ENCODE measurements around the gene SLC41A3. TPM values are rescaled to one million over a fixed set of nuclear protein-coding genes. Genes with fewer than 3 reads are reported as not detected.

The SLC41A3 gene
- total RNA-seq, 1 donor from 2014 or later, result 52.3 TPM

- H3K4me1 Mint-ChIP-seq (ENCODE audit: unreplicated experiment), result no peaks in the 10 kb centered on the region
- H3K9me3 Mint-ChIP-seq (ENCODE audit: unreplicated experiment), result no peaks in the 10 kb centered on the region
- no peak overlapping the region for H3K4me3 Mint-ChIP-seq (ENCODE audit: unreplicated experiment)
- H3K36me3 Mint-ChIP-seq (ENCODE audit: low read depth, unreplicated experiment), result no peaks in the 10 kb centered on the region
- no peak for TF ChIP-seq CTCF (IDR thresholded peaks at IDR 0.05; ENCODE audit: unreplicated experiment)
- no peak for DNase-seq (ENCODE audit: low spot score)
- H3K27me3 Mint-ChIP-seq (ENCODE audit: unreplicated experiment), result peaks cover 7% of the 10 kb centered on the region
- H3K27ac Mint-ChIP-seq (ENCODE audit: unreplicated experiment), result no peak overlapping the region
These were observed 47.2 kb upstream of the SLC41A3 start for GRCh38 chr3:126130981-126131745.

GRCh38 chr3:126130081-126130855, 46.3 kb upstream of the SLC41A3 start:
- no peaks in the 10 kb centered on the region for H3K36me3 Mint-ChIP-seq (ENCODE audit: low read depth, unreplicated experiment)
- no peaks in the 10 kb centered on the region for H3K9me3 Mint-ChIP-seq (ENCODE audit: unreplicated experiment)
- DNase-seq (ENCODE audit: low spot score), result no peak
- no peak overlapping the region for H3K27ac Mint-ChIP-seq (ENCODE audit: unreplicated experiment)
- no peak overlapping the region for H3K4me3 Mint-ChIP-seq (ENCODE audit: unreplicated experiment)
- TF ChIP-seq CTCF (IDR thresholded peaks at IDR 0.05; ENCODE audit: unreplicated experiment), result no peak
- H3K4me1 Mint-ChIP-seq (ENCODE audit: unreplicated experiment), result no peaks in the 10 kb centered on the region
- H3K27me3 Mint-ChIP-seq (ENCODE audit: unreplicated experiment), result peaks cover 7% of the 10 kb centered on the region

GRCh38 chr3:126129398-126129891, 45.5 kb upstream of the SLC41A3 start:
- TF ChIP-seq CTCF (IDR thresholded peaks at IDR 0.05; ENCODE audit: unreplicated experiment), result no peak
- DNase-seq (ENCODE audit: low spot score), result no peak
- Mint-ChIP-seq H3K27ac (ENCODE audit: unreplicated experiment) (no peak overlapping the region), H3K27me3 (ENCODE audit: unreplicated experiment) (peaks cover 7% of the 10 kb centered on the region), H3K36me3 (ENCODE audit: low read depth, unreplicated experiment) (no peaks in the 10 kb centered on the region), H3K4me3 (ENCODE audit: unreplicated experiment) (no peak overlapping the region), H3K9me3 (ENCODE audit: unreplicated experiment) (no peaks in the 10 kb centered on the region), H3K4me1 (ENCODE audit: unreplicated experiment) (no peaks in the 10 kb centered on the region)

- no peaks in the 10 kb centered on the region for H3K36me3 Mint-ChIP-seq (ENCODE audit: low read depth, unreplicated experiment)
- no peak overlapping the region for H3K27ac Mint-ChIP-seq (ENCODE audit: unreplicated experiment)
- no peaks in the 10 kb centered on the region for H3K9me3 Mint-ChIP-seq (ENCODE audit: unreplicated experiment)
- no peak for DNase-seq (ENCODE audit: low spot score)
- no peaks in the 10 kb centered on the region for H3K4me1 Mint-ChIP-seq (ENCODE audit: unreplicated experiment)
- no peak for TF ChIP-seq CTCF (IDR thresholded peaks at IDR 0.05; ENCODE audit: unreplicated experiment)
- peaks cover 7% of the 10 kb centered on the region for H3K27me3 Mint-ChIP-seq (ENCODE audit: unreplicated experiment)
- H3K4me3 Mint-ChIP-seq (ENCODE audit: unreplicated experiment), result no peak overlapping the region
These were observed 44.8 kb upstream of the SLC41A3 start for GRCh38 chr3:126128504-126129397.
